Amygdala (tissue), 56 donors: ENCODE results near the gene SLAIN2.
A peak's percentile ranks its signal among the peaks of the same experiment; 100 is the strongest.
"Not testable (repeated sequence)": the region's sequence is repeated elsewhere in the genome, so short reads cannot be mapped to it uniquely, and the experiment has no call there.

Experiments
- DNase-seq, 56 donors: peaks; one replicate each; lab custom pipeline; 2025; lab: John Stamatoyannopoulos, UW

SLAIN2 gene

DNA sequence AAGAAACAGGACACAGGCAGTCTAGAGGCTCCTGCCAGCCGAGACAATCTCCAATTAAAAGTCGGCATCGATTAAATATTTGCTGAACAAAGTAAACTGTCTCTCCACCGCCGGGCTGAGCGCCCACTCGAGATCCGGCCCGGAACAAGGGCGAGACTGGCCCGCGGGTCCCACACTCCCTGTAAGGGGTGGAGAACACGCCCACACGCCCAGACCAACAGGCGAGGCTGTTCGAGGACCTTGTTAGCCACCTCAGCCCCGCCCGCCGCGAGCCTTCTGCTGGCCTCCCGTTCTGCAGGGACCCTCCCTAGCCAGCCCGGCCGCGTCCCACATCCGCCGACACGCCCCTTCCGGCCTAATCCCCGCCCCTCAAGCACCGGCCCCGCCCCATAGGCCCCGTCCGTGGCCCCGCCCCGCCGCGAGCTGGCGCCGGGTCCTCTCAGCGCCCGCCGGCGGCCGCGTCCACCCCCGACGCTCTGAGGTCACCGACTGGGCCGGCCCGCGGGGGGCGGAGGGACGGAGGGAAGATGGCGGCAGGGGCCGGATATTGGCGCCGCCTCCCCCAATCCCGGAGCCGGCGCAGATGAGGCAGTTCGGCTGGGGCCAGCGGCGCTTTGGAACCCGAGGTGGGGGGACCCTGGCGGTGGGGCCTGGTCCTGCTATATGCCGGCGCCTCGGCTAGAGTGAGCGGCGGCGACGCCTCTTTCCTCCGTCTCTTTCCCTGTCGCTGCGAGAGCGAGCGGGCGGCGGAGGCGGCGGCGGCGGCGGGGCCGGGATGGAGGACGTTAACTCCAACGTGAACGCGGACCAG is at the start of gene SLAIN2:
Gene SLAIN2, plus strand, starts transcription at position 565 of the 811 bp plus-strand sequence. Its CDS starts 211 bp downstream, at position 776.
- peak; percentile 82 to 99 (median 95) for DNase-seq

GRCh38 chr4:48292218-48292790 is 49.0 kb upstream of the SLAIN2 start:
- DNase-seq, result not testable (repeated sequence)

- DNase-seq, result no peak
Observed at GRCh38 chr4:48295116-48295515, 46.2 kb upstream of the SLAIN2 start.

DNA sequence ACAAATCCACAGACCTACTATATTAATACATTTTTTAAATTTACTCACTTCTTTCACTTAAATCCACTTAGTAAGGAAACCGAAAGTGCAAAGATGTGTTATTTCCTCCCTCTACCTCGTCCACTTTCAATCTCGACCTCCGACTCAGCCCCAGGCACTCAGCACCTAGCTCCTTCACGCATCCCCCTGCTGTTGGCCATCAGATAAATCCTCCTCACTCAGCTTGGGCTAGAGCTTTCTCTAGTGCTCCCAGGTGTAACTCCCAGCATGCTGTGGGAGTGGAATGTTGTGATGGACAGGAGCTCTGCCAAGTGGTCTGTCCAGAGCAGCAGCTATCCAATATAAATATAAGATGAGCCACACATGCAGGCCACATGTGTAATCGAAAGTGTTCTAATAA is 45.0 kb upstream of the SLAIN2 start:
- DNase-seq, result no peak

GRCh38 chr4:48297256-48297846 is 44.0 kb upstream of the SLAIN2 start:
- peak in 1 of 56 donors; percentile 21 for DNase-seq

GRCh38 chr4:48299560-48299959 is 41.8 kb upstream of the SLAIN2 start:
- DNase-seq, result no peak

GRCh38 chr4:48300004-48300403 is 41.3 kb upstream of the SLAIN2 start:
- DNase-seq, result no peak

DNA sequence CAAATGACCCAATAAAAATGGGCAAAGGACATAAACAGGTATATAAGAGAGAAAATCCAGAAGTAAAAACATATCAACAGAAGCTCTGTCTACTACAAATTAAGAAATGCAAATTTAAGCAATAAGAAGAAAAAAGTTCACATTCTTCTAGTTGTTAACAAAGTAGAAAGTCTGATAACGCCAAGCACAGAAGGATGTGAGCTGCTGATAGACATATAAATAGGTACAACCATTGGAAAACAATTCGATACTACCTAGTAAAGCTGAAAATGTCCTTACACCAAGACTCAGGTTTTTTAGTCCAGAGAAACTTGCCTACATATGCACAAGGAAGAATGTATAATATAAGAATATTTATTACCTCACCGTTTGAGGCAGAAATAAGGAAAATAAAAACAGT is 35.8 kb upstream of the SLAIN2 start:
- DNase-seq, result no peak

- DNase-seq, result no peak
Observed at GRCh38 chr4:48307528-48307927, 33.8 kb upstream of the SLAIN2 start.

- DNase-seq, result no peak
Observed at GRCh38 chr4:48308901-48309300, 32.4 kb upstream of the SLAIN2 start.

- DNase-seq, result no peak
Observed at GRCh38 chr4:48311896-48312295, 29.4 kb upstream of the SLAIN2 start.

- not testable (repeated sequence) for DNase-seq
Observed at GRCh38 chr4:48314746-48315145, 26.6 kb upstream of the SLAIN2 start.

DNA sequence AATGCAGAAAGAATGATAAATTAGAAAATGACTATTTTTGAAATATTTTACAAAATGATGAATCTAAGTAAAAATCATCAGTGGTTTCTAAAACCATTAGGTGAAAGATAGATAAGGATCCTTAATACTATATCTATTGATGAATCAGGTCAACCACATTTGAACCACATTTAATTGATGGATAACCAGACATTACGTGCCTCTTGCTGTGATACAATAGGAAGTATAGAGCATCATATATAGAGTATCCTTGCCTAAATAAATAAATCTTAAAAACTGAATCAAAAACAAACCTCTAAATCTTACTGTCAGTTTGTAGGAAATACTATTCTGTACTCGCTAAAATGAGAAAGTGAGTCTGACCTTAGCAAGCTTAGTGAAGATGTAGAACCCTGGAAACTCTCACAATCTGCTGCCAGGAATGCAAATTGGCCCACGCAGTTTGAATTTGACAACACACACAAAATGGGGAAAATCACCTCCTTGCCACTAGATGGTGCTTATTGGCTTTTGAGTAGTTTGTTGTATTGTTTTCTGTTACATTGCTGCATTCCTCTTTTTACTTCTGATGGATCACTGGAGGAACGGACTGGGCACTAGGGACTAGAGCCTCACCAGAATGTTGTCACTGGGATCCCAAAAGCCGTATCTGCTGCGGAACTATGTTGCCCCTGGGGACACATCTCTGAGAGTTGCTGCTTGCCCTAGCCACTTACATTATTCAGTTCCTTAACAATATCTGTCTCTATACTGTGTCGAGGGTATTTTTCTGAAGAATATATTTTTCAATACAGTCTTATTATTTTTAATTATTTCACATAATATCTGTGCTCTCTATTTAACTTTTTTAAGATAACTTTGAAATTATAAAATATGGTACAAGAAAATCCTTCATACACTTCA is 25.4 kb upstream of the SLAIN2 start:
- DNase-seq, result peak in 2 of 56 donors; percentile 0 to 1

DNA sequence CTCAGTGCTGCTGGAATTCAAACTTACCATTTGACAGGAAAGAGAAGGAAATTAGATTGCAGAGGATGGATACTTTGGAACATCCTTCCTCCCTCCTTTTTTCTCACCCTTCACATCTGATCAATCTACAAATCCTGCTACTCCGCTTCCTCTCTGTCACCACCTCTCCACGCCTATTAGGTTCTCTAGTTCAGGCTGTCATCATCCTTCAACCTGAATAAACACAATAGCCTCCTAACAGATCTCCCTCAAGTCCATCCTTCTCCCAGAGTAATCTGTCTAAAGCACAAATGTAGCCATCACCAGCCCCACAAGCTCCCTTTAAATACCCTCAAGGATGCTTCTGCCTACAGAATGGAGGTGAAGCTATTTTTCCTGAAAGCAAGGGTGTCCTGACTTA is 20.0 kb upstream of the SLAIN2 start:
- DNase-seq, result no peak

- no peak for DNase-seq
Observed at GRCh38 chr4:48322063-48322462, 19.3 kb upstream of the SLAIN2 start.

DNA sequence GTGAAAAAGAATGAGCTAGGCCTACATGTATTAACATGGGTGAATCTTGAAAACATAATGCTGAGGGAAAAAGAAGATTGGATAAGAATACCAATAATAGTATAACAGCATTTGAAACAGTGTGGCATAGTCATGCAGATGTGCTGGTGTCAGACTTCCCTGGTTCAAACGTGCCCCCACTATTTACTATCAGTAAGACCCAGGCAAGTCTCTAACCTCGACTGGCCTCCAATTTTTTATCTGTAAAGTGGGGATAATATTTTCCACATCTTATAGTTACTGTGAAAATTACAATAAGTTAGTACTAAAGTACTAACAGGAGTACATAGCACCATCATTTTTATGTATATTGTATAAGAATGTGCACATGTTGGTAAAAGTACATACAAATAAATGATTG is 17.0 kb upstream of the SLAIN2 start:
- no peak for DNase-seq

DNA sequence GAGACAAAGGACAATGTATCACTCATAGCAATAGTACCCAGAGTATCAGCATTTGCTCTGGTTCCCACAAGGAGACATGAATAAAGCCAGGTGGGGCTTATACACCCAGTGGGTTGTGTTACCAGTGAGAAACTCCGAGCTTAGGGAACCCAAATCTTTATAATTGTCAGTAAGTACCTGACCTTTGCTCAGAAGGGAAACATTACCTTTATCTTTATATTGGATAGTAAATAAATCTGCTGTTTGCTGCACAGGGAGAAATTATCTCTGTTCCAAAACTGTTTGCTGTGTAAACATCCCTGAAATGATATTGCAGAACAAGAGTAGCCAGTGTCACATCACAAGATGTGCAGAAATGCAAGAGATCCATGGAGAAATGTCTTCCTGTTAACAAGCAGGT is 12.1 kb upstream of the SLAIN2 start:
- no peak for DNase-seq

GRCh38 chr4:48329976-48330375 is 11.4 kb upstream of the SLAIN2 start:
- no peak for DNase-seq

DNA sequence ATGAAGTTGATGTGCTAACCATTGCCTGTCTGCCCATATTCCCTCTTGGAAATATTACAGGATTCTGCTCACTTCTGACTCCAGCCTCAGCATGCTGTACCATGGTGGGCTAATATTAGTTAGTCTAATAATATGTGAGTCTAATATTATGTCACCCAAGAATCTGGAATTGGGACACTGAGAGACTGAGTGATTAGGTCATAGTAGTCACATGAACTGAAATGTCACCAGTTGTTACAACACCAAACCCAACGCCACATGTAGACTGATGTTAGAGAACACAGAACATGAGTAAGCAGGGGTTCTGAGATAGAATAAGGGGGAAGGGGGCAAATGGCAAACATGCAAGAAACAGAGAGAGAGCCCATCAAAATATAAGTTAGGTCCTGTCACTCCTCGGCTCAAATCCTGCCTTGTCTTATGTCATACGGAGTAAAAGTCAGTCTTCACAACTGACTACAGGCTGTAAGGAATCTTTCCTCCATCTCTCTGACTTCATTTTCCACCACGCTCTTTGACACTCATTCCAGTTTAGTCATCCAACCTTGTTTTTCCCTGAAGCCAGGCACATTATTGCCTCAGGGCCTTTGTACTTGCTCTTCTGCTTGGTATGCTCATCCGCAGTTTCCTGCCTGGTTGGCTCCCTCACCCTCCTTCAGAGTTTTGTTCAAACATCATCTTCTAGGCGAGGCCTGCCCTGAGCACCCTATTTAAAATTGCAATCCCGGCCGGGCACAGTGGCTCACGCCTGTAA is 9.6 kb upstream of the SLAIN2 start:
- DNase-seq, result no peak

DNA sequence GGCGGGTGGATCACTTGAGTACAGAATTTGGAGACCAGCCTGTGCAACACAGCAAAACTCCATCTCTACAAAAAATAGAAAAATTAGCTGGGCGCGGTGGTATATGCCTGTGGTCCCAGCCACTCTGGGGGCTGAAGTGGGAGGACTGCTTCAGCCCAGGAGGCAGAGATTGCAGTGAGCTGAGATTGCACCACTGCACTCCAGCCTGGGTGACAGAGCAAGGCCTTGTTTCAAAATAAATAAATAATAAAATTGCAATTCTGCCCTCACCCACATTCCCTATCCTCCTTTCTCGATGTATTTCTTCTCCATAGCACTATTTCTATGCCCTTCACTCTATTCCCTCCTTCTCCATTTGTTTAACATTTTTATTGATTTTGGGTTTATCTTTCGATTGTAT is 8.7 kb upstream of the SLAIN2 start:
- DNase-seq, result no peak
